Activated naive CD4-positive, alpha-beta T cell treated with anti-CD3 and anti-CD28 coated beads, Interleukin-2, amount 50 U/mL, for 16 hours (primary cell): ENCODE results near the gene KRT34.

Source experiments
- DNase-seq: peaks from one replicate; pipeline ENCODE4 v3.0.0-alpha.2; 2020

Gene KRT34

GRCh38 chr17:41328207-41328606 is 53.9 kb downstream of the KRT34 start:
- DNase-seq: no peak
